SH-SY5Y (cell line): ENCODE data around the gene SLC46A1.

Source experiments
- GATA2 ChIP-seq: IDR thresholded peaks from 2 replicates; pipeline ENCODE4 v1.6.1; 2011; ENCODE audit warnings: mild to moderate bottlenecking, low read depth, low read length
- GATA3 ChIP-seq: IDR thresholded peaks from 2 replicates; pipeline ENCODE4 v1.6.1; 2011; ENCODE audit warnings: low read depth, mild to moderate bottlenecking, low read length, moderate library complexity

- TF ChIP-seq GATA2 (no peak), GATA3 (no peak)
Measured at GRCh38 chr17:28385037-28385400, 21.0 kb downstream of the SLC46A1 start.
